NCI-H526 (cell line): ENCODE data around the gene ATP9A.

Experiments used
- DNase-seq, 2 experiments: peaks; one replicate each; lab custom pipeline; 2025; lab: John Stamatoyannopoulos, UW

The ATP9A gene

GRCh38 chr20:51602131-51602530 lies 166.1 kb downstream of the ATP9A start:
- DNase-seq, result no peak

GRCh38 chr20:51600950-51601349 lies 167.2 kb downstream of the ATP9A start:
- DNase-seq, result no peak

GRCh38 chr20:51600016-51600420 lies 168.2 kb downstream of the ATP9A start:
- no peak for DNase-seq

GRCh38 chr20:51598556-51598955 lies 169.6 kb downstream of the ATP9A start:
- no peak for DNase-seq

GRCh38 chr20:51597389-51598231 lies 170.6 kb downstream of the ATP9A start:
- DNase-seq, result no peak

GRCh38 chr20:51596668-51597388 lies 171.4 kb downstream of the ATP9A start:
- no peak for DNase-seq

GRCh38 chr20:51595744-51596143 lies 172.4 kb downstream of the ATP9A start:
- DNase-seq, result no peak

- DNase-seq, result peak; percentile 89 to 98
Observed at GRCh38 chr20:51595058-51595532, 173.1 kb downstream of the ATP9A start.

- DNase-seq, result no peak
Observed at GRCh38 chr20:51594236-51595057, 173.7 kb downstream of the ATP9A start.

GRCh38 chr20:51593584-51593983 lies 174.6 kb downstream of the ATP9A start:
- DNase-seq, result no peak

GRCh38 chr20:51592564-51592963 lies 175.6 kb downstream of the ATP9A start:
- DNase-seq, result no peak

- DNase-seq, result no peak
Observed at GRCh38 chr20:51591871-51592270, 176.3 kb downstream of the ATP9A start.

- no peak for DNase-seq
Observed at GRCh38 chr20:51588762-51589161, 179.4 kb downstream of the ATP9A start.

- DNase-seq, result peak; percentile 25 to 37
Observed at GRCh38 chr20:51587145-51587544, 181.0 kb downstream of the ATP9A start.

GRCh38 chr20:51586005-51586440 lies 182.2 kb downstream of the ATP9A start:
- DNase-seq, result no peak

- no peak for DNase-seq
Observed at GRCh38 chr20:51585148-51585547, 183.0 kb downstream of the ATP9A start.

GRCh38 chr20:51584737-51585136 lies 183.5 kb downstream of the ATP9A start:
- no peak for DNase-seq

GRCh38 chr20:51584116-51584515 lies 184.1 kb downstream of the ATP9A start:
- no peak for DNase-seq

- DNase-seq, result no peak
Observed at GRCh38 chr20:51583499-51583898, 184.7 kb downstream of the ATP9A start.

GRCh38 chr20:51583073-51583472 lies 185.1 kb downstream of the ATP9A start:
- no peak for DNase-seq

- no peak for DNase-seq
Observed at GRCh38 chr20:51581571-51581970, 186.6 kb downstream of the ATP9A start.

- no peak for DNase-seq
Observed at GRCh38 chr20:51579137-51579536, 189.1 kb downstream of the ATP9A start.
